GM18868 (cell line): Measurements from ENCODE around the gene DQX1.

Experiments
- ATAC-seq: cut with Tn5 transposase; IDR thresholded peaks from one replicate; pipeline ENCODE4 v1.9.1; 2021; ENCODE audit warnings: mild to moderate bottlenecking, moderate library complexity; ENCODE audit not compliant: unreplicated experiment

Gene DQX1

DNA sequence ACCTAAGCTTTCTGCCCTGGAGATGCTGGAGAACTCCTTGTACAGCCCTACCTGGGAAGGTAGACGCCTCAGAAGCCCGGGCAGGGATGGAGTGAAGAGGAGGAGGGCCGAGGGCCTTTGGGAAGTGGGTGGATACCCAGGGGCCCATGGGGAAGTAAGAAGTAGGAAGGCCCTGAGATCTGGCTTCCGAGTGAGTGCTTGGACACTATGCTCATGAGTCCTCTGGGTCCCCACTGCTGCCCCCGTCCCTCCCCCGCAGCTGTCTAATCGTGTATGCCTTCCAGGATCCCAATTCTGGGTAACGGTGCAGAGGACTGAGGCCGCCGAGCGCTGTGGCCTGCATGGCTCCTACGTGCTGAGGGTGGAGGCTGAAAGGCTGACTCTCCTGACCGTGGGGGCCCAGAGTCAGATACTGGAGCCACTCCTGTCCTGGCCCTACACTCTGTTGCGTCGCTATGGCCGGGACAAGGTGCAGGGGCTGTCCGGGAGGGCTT lies 29.6 kb upstream of the DQX1 start:
- ATAC-seq: no peak

DNA sequence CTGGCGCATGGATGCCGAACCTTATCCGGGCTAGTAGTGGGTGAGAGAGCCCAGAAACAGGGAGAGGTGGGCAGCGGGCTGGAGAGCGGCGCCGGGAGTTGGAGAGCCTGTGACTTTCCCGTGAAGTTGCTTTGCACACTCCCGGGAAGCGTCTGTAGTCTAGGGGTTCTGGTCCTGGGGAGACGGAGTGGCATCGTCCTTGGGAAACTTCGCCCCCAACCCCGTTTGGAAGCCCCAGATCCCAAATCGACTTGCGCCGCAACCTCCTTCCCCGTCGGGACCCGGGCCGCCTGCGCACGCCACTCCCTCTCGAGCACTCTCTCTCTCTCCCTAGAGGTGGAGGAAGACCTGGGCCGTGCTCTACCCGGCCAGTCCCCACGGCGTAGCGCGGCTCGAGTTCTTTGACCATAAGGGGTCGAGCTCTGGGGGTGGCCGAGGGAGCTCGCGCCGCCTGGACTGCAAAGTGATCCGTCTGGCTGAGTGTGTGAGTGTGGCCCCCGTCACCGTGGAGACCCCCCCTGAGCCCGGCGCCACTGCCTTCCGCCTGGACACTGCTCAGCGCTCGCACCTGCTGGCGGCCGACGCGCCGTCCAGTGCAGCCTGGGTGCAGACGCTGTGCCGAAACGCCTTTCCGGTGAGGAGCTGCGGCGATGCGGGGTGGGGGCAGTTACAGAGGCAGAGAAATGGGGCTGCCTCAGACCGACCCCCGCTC lies 28.9 kb upstream of the DQX1 start:
- peak; percentile 38 for ATAC-seq

DNA sequence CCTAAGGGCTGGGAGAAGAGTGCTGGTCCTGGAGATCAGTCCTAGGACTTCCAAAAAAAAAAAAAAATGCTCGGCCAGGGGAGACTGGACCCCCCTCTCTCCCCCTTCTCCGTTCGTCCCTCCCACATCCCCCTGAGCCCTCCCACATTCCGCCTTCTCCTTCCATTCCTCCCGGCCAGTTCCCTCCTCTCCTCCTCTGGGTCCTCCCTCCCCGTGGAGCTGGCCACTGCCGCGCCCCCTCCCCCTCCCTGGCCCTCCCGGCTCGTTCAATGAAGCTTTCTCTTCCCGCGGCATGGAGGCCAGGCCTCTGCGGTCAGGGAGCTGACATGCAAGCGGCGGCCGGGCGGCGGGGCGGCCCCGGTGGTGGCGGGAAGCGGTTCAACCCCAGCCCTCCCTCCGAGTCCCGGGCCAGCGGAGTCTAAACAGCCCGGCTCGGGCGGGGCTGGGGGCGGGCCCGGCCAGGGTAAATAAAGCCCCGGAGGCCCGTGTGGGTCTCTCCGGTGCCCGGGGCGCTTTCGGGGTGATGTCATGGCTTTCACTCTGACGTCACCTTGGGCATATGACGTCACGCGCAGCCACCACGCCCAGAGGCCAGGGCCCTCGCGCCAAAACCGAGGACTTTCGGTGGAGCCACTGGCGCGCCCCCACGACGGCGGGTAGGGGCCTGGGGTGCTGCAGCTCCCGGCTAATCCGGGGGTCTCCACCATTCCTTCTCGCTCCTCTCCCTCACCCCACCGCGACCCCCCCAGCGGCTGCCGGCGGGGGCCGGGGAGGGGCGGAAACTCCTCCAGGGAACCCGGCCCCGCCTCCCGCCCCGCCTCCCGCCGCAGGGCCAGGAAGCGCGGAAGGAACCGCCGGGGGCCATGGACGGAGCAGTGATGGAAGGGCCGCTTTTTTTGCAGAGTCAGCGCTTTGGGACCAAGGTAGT lies 28.1 kb upstream of the DQX1 start, which contains the start of the genes DOK1 and LOXL3:
Gene DOK1 (plus strand): TSS at position 829 of the 928 bp plus-strand sequence. CDS start 35 bp downstream, at position 864.
Gene LOXL3 (minus strand): TSS at position 51 of the 928 bp plus-strand sequence. CDS start 1,308 bp downstream, outside the sequence.
- ATAC-seq: peak; percentile 61

DNA sequence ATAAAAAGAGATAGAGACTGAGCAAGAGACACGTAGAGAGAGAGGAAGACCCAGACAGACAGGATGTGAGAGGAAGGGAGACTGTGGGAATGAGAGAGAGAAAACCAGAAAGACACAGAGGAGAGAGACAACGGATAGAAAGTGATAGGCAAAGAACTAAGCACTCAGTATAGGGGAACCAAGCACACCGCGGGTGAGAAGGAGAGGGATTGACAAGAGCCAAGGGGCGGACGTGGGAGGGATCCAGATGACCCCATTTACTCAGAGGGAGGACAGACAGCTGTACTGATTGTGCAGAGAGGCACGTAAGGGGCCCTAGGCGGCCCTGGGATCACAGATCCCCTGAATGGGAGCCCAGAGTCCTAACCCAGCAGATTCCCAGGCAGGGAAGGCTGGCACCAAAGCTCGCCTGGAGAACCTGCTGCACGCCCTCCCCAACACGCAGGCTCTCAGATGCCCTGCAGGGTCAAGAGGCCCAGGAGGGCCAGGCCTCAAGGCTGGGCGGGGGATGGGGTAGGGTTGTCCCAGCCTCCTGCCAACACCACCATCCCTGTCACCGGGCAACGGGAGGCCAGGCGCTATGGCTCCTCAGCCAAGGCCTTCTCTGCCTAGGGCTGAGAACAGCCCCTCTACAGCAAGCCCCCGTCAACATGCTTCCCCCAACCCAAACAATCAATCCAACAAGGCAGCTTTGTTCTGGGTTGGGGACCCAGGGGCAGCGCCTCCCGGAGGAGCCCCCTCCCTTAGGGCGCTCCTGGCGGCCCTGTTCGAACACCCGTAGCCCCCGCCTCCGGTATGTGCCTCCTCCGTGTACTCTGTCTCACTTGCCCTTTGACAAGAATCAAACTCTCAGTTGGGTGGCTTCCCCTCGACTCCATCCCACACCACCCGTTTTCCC lies 27.1 kb upstream of the DQX1 start:
- ATAC-seq: no peak

DNA sequence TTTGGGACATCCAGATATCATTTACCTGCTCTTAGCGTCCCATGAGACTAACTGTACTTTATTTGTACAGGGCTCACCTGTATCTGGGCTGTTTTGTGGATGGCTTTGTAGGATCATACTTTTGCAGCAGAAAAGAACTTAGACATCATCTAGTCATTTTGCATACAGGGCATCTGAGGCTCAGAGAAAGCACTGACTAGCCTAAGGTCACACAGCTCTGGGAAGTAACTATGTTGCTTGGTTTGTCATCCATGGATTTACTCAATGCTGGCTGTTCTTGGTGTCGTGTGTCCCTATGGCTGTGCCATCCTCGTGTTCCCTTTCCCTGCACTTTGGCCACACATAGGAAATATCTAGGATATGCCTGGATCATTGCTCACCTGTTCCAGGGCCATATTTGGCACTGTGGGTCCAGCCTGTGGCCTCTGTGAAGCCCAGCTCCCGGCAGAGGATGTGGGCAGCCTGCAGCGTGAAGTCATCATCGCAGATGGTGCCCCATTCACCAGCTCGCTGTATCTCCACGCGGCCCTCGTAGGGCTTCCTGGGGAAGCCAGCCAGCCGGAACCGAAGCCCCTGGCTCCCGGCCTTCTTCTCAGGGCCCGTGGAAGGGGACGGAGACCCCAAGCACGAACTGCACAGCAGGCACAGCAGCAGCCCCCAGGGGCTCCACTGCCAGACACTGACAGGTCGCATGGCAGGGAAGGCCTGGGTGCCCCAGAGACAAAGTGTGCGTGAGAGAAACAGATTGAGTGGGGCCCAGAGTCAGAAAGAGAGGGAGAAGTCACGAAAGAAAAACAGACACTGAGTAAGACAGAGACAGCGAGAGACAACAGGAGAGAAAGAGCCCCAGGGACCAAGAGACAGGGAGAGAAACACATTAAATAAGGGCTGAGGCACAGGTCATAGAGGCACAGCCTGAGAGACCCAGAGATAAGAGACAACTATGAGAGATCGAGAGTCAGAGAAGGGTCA lies 26.2 kb upstream of the DQX1 start:
- ATAC-seq: no peak

DNA sequence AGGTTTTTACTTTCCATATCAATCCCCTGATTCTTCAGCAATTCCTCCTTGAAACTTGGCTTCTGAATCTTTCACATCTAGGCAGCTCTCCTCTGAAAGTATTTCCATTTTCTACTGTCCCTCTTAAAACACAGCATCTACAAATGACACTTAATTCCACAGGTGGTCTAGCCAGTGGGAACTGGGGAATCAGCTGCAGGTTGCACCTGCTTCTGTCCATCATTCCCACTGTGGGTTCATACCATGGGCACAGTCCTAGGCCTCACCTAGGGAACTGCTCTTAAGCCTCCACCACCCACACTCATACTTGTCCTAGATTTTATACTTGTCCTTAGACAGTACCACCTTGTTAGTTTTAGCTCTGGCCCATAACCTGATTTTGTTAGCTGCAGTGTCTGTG lies 25.5 kb upstream of the DQX1 start:
- no peak for ATAC-seq

DNA sequence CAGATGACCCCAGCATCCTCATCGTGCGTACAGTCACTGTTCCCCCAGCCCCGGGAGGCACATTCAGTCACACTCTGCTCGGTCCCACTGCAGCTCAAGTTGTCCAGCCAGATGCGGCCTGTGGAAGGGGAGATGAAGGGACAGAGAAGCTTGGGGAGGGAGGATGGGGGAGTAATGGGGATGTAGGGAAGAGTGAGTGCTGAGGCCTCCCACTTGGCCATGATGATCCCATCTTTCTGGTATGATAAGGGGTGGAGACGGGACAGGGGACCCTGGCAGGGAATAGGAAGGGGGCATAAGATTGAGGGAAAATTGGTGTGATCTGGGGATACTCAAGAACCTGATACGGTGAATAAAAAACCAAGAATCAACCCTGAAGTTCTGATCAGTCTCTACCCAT lies 24.2 kb upstream of the DQX1 start:
- no peak for ATAC-seq

DNA sequence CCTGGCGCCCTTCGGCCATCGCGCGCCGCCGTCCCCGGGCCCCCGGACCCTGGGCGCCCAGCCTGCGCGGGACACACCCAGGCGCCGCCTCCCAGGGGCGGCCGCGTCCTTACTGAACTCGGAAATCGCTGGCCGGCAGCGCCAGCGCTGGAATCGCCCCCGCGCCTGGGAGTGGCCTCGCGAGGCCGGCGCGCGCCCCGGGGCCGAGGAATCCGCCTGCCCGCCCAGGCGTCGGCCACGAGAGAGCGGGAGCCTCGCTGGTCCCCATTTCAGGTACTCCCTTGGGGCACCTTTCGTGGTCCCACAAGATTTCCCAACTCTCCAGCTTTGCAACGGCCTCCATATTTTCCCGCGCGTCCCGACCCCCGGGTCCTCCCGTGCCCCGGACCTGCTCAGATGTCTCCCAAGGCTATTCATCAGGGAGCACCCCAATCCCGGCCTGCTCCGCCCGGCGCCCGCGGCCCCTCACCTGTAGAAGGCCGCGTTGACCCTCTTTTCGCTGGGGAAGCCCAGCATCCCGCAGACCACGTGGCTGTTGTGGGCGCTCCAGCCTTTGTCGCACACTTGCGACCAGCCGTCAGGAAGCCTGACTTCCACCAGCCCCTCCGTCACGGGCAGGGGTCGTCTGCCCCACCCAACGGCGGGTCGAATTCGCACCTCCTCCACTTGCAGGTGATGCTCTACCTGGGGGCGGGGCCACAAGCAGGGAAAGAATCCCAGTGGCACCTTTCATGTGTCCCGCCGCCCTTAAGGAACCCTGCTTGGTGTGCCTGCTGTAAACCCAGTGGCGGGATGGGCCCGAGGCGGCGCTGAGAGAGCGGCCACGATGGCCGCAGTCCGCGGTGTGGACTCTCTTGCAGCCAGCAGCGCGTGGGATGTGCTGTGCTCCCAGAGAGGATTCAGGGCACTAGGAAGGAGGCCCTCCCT lies 23.1 kb upstream of the DQX1 start:
- peak; percentile 38 for ATAC-seq

DNA sequence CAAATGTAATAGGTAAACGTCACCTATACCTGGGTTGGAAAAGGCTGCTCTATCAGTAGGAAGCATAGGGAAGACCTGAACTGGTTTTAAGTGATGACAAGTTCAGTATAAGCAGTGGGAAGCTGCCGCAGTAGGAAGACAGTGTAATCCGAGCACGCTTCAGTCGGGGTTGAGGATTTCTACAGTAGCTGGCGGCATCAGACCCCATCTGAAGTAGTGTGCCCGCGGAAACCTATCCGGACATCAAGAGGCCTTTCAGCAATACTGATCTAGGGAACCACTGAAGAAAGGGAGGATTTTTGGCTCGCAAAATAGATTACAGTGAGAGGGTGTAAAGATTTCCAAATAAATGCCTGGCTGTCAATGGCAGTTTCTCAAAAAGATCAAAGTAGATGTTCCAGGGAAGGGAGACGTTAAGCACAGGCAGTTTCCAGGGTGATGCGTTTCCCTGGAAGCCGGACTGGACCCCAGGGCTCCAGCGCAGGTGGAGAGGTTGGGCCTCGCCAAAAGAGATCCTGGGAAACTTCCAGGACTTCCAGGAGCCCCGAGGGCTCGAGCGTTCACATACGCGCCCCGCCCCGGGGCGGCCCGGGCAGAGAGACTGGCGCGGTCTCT lies 22.4 kb upstream of the DQX1 start:
- no peak for ATAC-seq

DNA sequence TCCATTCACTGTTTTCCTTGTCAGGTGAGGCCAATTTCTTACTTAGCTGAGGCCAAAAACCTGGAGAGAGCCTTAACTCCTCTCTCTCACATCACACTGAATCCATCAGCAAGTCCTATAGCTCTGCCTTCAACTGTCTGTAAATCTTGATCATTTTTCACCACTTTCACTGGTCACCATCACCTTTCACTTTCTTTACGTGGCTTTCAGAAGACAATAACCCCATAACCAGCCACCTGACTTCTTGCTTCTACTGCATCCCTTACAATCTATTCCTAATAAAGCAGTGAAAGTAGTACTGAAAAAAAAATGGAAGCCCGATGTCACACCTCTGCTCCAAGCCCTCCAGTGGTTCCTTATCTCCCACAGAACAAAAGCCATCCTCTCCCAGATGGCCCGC lies 20.0 kb upstream of the DQX1 start:
- no peak for ATAC-seq

DNA sequence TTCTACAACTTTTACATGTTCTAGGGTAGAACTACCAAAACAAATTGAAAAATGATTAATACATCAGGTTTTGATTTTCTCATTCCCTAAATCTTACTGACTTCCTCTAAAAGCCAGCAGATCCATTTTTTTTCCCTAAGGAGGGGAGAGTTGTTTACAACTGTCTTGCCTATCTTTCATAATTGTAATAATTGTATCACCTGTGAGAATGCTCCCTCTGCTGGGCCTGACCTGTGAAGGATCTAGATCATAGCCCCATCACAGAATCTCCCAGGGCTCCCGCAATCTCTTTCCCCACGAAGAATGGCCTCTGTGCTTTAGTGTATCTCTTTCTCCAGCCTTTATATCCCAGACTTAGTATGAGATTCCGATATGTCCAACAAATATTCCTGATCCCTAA lies 18.6 kb upstream of the DQX1 start:
- no peak for ATAC-seq

DNA sequence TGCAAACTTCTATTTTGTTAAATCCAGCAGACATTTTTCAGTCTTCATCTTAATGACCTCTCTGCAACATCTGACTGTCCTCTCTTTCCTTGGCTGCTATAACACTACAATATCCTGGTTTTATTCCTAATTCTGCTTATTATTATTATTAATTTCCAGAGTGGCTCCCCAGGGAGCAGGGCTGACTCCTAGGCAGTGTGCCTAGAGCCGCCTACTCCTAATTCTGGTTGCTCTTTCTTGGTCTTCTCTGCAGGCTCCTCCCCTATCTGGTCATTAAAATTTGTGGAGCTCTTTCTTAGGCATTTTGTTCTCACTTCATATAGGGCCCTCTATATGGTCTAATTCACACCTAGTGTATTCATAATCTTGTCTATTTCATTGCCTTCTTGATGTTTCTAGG lies 16.9 kb upstream of the DQX1 start:
- ATAC-seq: no peak

DNA sequence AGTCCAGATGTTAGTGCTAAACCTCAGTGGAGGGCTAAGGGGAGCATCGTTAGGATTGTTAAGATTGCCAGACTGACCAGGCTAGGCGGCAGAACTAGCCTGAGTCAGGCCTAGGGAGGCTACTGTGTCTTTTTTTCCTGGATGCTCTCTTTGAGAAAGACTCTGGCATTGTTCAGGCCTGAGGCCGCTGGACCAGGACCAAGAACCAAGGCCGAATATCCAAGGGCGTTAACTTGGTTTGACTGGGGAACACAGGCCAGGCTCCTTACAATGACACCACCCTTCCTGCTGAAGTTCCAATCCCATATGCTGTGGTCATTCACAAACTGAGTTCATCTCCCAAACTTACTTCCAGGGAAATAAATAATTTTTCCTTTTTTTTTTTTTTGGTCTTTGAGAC lies 14.3 kb upstream of the DQX1 start:
- ATAC-seq: no peak

DNA sequence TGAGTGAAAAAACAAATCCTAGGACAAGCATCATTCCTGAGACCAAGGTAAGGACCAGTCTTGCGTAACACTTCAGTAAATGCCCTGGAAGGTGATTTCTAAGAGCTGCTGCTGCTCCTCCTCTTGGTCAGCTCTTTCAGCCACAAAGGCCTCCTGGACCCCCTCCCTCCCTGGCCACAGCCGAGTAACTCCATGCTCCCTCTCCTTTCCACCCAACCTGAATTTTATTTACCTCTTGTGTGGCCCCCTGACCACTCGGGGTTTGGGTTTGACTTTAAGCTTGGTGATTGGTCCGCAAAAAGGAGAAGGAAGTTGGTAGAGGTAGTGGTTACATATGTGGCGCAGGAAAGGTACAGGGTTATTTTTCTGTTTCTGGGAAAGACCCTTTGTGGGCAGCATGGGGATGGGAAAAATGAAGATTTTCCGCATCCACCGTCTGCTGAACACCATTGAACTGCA lies 12.9 kb upstream of the DQX1 start:
- ATAC-seq: peak; percentile 77

DNA sequence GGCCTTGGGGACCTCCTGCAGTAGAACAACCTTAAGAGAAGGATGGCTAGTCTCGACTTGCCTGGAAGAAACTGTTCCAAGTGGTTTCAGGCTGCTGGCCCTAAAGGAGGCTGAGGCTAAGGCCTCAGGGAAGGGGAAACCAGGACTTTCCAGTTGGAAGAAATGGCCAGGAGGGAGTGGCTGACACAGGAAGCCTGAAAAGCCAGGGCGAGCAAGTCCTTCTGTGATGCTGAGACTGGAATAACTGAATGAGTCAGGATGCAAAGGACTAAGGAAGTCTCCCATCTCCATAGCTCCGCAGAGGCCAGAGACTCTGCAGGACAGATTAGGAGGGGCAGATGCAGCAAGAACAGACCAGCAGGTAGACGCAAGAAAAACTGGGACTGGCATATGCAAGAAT lies 11.1 kb upstream of the DQX1 start:
- ATAC-seq: no peak

DNA sequence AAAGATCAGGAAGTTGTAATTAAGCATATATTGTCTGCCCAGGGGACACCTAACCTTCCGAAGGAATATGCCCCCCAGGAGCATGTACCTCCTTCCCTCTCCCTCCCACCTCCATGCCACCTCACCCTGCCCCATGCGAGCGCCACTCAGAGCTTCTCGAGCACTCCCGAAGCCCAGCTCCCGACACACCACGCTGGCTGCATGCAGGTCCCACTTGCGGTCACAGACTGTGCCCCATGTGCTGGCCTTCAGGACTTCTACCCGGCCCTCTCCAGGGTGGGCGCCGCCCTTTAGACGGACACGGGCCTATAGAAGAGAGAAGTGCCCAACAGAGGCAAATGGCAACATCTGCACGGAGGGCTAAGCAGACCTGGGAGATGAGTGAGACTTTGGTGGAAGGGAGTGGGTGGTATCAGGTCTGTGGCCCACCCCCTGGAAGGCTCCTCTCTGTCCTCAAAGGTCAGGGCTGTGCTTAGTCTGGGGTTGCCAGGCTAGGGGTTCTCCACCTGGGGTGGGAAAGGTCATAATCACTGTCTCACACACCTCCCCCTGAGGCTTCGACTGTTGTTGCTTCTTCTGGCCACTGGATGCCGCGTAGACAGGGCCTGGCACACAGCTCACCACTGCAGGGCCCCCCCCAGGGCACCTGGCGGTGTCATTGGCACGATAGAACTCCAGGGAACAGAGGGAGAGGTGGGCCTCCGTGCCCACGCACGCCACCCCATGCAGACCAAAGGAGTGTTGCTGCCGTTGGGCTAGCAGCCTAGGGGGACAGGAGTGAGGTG lies 10.3 kb upstream of the DQX1 start:
- no peak for ATAC-seq

DNA sequence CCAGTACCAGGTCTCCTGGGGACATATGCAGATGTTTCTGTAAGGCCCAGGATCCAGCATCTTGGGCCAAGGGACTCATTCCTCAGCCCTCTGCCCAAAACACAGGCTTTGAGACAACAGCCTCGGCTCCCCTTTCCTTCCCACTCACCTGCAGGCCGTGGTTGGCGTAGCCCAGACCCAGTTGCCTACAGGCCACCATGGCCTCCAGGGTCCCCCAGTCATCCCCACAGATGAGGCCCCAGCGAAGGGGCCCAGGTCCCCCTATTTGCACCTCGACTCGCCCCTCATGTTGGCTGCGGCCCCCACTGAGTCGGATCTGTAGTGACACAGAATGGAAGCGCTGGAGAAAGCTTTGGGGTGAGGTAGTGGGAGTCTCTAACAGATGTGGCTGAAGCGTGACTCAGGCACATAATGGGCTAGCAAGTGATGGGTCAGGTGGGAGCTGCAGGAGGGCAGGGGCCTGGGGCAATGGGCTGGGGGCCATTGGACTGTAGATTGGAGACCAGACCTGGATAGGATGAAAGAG lies 9.5 kb upstream of the DQX1 start:
- ATAC-seq: no peak
